Upper lobe of left lung (tissue), 4 donors: ENCODE measurements around the gene DMD.

ENCODE experiments used
- EP300 ChIP-seq, 4 donors: sonication (generic); formaldehyde crosslinking; IDR thresholded peaks; one replicate each; pipeline ENCODE4 v1.5.1; 2017; ENCODE audit warnings: antibody characterized with exemption in 4 of 4, control low read depth in 2 of 4
- POLR2A ChIP-seq, 4 donors: fragments of 450-650 bp; IDR thresholded peaks; one replicate each; pipeline ENCODE4 v1.5.1; 2016 to 2017; ENCODE audit warnings: antibody characterized with exemption in 4 of 4, mild to moderate bottlenecking in 2 of 4
- POLR2AphosphoS5 ChIP-seq, 2 donors: sonication (generic); formaldehyde crosslinking; IDR thresholded peaks; one replicate each; pipeline ENCODE4 v1.5.1; 2017; ENCODE audit warnings: antibody characterized with exemption in 2 of 2
- TF ChIP-seq, protein P1 (sequence below), 6 experiments: fragments of 450-650 bp in 4 of 6; fragments of 200-600 bp in 2 of 6; sonication (generic) in 2 of 6; IDR thresholded peaks; one replicate each; pipeline ENCODE4 v1.5.1; 2016 to 2019; ENCODE audit warnings: antibody characterized with exemption in 6 of 6

DNA sequence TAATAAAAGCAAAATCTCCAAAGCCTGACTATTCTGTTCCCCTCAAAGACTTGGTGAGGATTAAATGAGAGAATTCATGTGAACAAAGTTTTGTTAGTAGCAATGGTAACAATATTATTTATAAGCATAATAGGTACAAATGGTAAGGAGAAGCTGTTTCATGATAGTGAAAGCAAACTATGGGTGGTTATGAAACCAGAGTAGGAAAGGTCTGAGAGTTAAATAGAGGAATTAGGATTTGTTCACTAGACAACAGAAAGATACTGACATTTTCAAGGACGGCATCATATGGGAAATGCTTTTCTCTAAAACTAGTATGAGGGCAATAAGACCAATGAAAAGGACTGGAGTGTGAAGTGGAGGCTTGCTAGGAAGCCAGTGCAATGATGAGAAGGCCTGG lies 2010.9 kb downstream of the DMD start:
- TF ChIP-seq, protein P1, sequence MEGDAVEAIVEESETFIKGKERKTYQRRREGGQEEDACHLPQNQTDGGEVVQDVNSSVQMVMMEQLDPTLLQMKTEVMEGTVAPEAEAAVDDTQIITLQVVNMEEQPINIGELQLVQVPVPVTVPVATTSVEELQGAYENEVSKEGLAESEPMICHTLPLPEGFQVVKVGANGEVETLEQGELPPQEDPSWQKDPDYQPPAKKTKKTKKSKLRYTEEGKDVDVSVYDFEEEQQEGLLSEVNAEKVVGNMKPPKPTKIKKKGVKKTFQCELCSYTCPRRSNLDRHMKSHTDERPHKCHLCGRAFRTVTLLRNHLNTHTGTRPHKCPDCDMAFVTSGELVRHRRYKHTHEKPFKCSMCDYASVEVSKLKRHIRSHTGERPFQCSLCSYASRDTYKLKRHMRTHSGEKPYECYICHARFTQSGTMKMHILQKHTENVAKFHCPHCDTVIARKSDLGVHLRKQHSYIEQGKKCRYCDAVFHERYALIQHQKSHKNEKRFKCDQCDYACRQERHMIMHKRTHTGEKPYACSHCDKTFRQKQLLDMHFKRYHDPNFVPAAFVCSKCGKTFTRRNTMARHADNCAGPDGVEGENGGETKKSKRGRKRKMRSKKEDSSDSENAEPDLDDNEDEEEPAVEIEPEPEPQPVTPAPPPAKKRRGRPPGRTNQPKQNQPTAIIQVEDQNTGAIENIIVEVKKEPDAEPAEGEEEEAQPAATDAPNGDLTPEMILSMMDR (IDR thresholded peaks at IDR 0.05), result no peak
- TF ChIP-seq POLR2AphosphoS5 (IDR thresholded peaks at IDR 0.05), result no peak
- no peak for TF ChIP-seq POLR2A (IDR thresholded peaks at IDR 0.05)
- no peak for TF ChIP-seq EP300 (IDR thresholded peaks at IDR 0.05)
